Nephron (organoid): Measurements from ENCODE around the gene RNF167.
"Not testable (repeated sequence)": the region's sequence is repeated elsewhere in the genome, so short reads cannot be mapped to it uniquely, and the experiment has no call there.

Experiments
- H3K27ac Mint-ChIP-seq, 3 experiments: 2 replicates each; pipeline ENCODE4 v1.8.0; 2020; ENCODE audit warnings: mixed read lengths in 3 of 3, mild to moderate bottlenecking in 2 of 3, moderate library complexity in 1 of 3
- H3K27me3 Mint-ChIP-seq: 2 replicates; pipeline ENCODE4 v1.8.0; 2021; ENCODE audit warnings: low read depth, mild to moderate bottlenecking, moderate library complexity, mixed read lengths
- H3K36me3 Mint-ChIP-seq: 2 replicates; pipeline ENCODE4 v1.8.0; 2020; ENCODE audit warnings: low read depth, mixed read lengths
- H3K4me1 Mint-ChIP-seq: 2 replicates; pipeline ENCODE4 v1.8.0; 2020; ENCODE audit warnings: mixed read lengths
- H3K4me3 Mint-ChIP-seq, 3 experiments: 2 replicates each; pipeline ENCODE4 v1.8.0; 2020; ENCODE audit warnings: mild to moderate bottlenecking in 3 of 3, mixed read lengths in 3 of 3, moderate library complexity in 2 of 3
- H3K9me3 Mint-ChIP-seq: 2 replicates; pipeline ENCODE4 v1.8.0; 2020; ENCODE audit warnings: mixed read lengths
- TF ChIP-seq, protein P1 (sequence below), 3 experiments: fragments of 200-600 bp; sonication (generic); IDR thresholded peaks; one replicate each; pipeline ENCODE4 v1.5.0; 2021; ENCODE audit warnings: antibody characterized with exemption in 3 of 3; ENCODE audit not compliant: unreplicated experiment in 3 of 3

Gene RNF167

DNA sequence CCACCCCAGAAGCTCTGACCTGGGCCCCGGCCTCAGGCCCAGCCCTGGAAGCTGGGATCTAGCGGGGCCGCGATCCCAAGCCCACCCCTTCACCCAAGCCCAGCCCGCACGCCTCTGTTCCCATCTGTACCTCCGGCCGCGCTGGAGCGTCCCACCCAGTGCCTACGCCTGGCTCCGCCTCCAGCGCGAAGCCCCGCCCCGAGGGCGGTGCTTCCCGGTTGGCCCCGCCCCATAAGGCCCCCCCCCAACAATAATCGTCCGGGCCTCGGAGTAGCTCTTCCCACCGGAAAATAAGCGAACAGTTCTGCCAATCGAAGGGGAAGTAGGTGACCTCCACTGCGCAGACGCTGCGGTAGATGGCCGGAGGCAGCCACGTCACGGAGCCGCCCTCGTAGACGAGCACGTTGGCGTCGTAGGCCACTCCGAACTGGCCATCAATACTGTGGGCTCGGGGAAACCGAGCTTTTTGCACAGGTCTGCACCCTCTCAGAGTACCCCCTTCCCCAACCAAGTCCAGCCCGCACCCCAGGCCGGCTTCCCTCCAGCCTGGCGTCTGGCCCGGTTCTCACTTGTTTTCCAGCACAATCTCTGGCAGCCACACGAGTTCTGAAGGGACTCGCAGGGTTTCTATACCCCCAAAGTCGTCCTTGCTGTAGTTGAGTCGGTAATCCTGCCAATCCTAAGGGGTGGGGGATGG, 38.3 kb upstream of the RNF167 start:
- no peaks in the 10 kb centered on the region for H3K27me3 Mint-ChIP-seq
- H3K27ac Mint-ChIP-seq, result peak overlapping the region in 2 of 3 experiments; percentile 10 to 41
- H3K4me1 Mint-ChIP-seq, result peaks cover 15% of the 10 kb centered on the region
- H3K36me3 Mint-ChIP-seq, result peaks cover 6% of the 10 kb centered on the region
- H3K9me3 Mint-ChIP-seq, result no peaks in the 10 kb centered on the region
- TF ChIP-seq, protein P1, sequence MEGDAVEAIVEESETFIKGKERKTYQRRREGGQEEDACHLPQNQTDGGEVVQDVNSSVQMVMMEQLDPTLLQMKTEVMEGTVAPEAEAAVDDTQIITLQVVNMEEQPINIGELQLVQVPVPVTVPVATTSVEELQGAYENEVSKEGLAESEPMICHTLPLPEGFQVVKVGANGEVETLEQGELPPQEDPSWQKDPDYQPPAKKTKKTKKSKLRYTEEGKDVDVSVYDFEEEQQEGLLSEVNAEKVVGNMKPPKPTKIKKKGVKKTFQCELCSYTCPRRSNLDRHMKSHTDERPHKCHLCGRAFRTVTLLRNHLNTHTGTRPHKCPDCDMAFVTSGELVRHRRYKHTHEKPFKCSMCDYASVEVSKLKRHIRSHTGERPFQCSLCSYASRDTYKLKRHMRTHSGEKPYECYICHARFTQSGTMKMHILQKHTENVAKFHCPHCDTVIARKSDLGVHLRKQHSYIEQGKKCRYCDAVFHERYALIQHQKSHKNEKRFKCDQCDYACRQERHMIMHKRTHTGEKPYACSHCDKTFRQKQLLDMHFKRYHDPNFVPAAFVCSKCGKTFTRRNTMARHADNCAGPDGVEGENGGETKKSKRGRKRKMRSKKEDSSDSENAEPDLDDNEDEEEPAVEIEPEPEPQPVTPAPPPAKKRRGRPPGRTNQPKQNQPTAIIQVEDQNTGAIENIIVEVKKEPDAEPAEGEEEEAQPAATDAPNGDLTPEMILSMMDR (IDR thresholded peaks at IDR 0.05; ENCODE audit: unreplicated experiment in 3 of 3), result no peak
- no peak overlapping the region for H3K4me3 Mint-ChIP-seq

DNA sequence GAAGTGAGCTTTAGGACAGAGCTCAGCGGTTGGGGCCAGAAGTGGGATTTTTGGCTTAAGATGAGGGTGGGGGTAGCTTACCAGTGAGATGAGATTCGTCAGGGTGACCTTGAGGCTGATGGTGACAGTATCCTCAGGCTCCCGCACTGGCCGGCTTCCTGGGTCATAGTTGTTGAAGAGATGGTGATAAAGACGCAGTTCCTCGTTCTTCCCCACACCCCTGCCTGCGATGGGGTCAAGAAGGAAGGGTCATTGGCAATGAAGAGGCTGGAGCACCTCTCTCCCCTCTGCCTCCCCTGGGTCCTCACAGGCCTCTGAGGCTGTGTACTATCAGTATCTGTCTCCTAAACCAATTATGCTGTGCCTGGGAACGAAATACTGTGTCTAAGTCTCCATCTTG, 37.5 kb upstream of the RNF167 start:
- Mint-ChIP-seq H3K36me3 (peaks cover 6% of the 10 kb centered on the region), H3K4me1 (peaks cover 15% of the 10 kb centered on the region), H3K9me3 (no peaks in the 10 kb centered on the region), H3K27me3 (no peaks in the 10 kb centered on the region), H3K27ac (peak overlapping the region in 2 of 3 experiments; percentile 10 to 41), H3K4me3 (no peak overlapping the region)
- TF ChIP-seq, protein P1 (IDR thresholded peaks at IDR 0.05; ENCODE audit: unreplicated experiment in 3 of 3), result no peak

DNA sequence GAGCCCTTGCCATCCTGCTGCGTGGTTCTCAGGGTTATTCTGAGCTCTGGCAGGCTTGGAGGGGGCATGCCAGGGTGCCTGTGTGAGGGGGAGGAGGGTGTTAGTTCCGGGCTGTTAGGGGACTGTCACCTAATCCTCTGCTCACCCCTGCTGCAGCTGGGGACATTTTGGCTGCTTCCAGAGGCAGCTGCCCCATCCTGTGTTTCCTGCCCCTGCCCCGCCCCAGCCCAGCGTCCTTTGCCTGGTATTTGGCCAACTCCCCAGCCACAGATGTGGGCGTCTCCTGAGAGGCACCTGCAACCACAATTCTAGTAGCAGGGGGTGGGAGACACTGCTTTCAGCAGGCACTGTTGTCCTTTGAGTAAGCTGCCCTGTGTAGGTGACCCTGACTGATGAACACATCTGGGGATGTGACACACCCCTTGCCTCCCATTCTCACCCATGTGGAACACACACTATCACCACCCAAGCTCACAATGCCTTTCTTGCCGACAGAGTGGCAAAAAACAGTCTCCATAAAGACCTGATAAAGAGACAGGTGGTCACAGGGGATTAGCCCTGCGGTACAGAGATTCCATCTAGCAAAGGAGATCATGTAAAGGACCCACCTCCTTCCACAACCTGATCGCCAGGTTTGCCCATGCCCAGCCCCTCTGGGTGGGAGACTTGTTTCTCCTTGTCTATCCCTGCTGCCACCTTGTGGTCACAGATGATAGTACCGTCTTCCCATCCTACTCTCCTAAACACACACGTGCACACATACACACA, 36.8 kb upstream of the RNF167 start, which contains the start of gene CHRNE:
Gene CHRNE (minus strand): TSS at position 48 of the 768 bp plus-strand sequence. CDS start 35 bp downstream, at position 13.
- no peaks in the 10 kb centered on the region for H3K9me3 Mint-ChIP-seq
- H3K4me1 Mint-ChIP-seq, result peaks cover 15% of the 10 kb centered on the region
- H3K4me3 Mint-ChIP-seq, result peak within 1 kb of the TSS in 1 of 3 experiments; percentile 20
- peak within 1 kb of the TSS; percentile 10 to 41 (median 12) for H3K27ac Mint-ChIP-seq
- TF ChIP-seq, protein P1 (IDR thresholded peaks at IDR 0.05; ENCODE audit: unreplicated experiment in 3 of 3), result peak; percentile 74 to 80 (median 75)
- H3K36me3 Mint-ChIP-seq, result peaks cover 6% of the 10 kb centered on the region
- H3K27me3 Mint-ChIP-seq, result no peaks in the 10 kb centered on the region

DNA sequence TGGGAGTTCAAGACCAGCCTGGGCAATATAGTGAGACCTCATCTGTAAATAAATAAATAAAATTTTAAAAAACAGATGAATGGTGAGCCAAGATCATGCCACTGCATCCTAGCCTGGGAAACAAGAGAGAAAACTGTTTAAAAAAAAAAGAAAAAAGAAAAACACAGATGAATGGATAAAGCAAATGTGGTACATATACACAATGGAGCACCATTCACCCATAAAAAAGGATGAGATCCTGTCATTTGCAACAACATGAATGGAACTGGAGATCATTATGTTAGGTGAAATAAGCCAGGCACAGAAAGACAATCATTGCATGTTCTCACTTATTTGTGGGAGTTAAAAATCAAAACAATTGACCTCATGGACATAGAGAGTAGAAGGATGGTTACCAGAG, 33.4 kb upstream of the RNF167 start:
- peak overlapping the region in 2 of 3 experiments; percentile 29 to 40 for H3K27ac Mint-ChIP-seq
- not testable (repeated sequence) for H3K4me3 Mint-ChIP-seq

DNA sequence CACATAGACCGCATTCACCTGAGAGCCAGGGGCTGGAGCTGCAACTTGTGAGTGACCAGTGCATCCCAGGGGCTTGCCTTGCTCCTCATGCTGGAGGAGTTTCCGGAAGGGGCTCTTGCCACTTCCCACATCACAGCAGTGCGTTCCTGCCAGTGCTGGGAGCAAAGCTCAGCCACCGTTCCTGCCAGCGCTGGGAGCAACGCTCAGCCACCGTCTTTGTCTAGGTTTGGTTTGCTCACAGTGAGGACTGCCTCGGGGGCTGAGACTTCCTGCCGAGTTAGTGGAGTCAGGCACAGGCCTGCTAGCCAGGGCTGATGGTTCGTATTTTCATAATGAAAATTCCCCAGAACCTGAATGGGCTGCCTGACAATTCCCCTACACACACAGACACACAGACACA, 31.8 kb upstream of the RNF167 start:
- no peaks in the 10 kb centered on the region for H3K36me3 Mint-ChIP-seq
- no peak overlapping the region for H3K27ac Mint-ChIP-seq
- H3K27me3 Mint-ChIP-seq, result no peaks in the 10 kb centered on the region
- no peaks in the 10 kb centered on the region for H3K9me3 Mint-ChIP-seq
- peaks cover 3% of the 10 kb centered on the region for H3K4me1 Mint-ChIP-seq
- no peak overlapping the region for H3K4me3 Mint-ChIP-seq
- TF ChIP-seq, protein P1 (IDR thresholded peaks at IDR 0.05; ENCODE audit: unreplicated experiment in 3 of 3), result no peak

More for the DNA sequence above, 33.4 kb upstream of the RNF167 start:
- H3K4me1 Mint-ChIP-seq, result peaks cover 15% of the 10 kb centered on the region
- H3K9me3 Mint-ChIP-seq, H3K27me3 Mint-ChIP-seq, H3K36me3 Mint-ChIP-seq: not testable (repeated sequence)

DNA sequence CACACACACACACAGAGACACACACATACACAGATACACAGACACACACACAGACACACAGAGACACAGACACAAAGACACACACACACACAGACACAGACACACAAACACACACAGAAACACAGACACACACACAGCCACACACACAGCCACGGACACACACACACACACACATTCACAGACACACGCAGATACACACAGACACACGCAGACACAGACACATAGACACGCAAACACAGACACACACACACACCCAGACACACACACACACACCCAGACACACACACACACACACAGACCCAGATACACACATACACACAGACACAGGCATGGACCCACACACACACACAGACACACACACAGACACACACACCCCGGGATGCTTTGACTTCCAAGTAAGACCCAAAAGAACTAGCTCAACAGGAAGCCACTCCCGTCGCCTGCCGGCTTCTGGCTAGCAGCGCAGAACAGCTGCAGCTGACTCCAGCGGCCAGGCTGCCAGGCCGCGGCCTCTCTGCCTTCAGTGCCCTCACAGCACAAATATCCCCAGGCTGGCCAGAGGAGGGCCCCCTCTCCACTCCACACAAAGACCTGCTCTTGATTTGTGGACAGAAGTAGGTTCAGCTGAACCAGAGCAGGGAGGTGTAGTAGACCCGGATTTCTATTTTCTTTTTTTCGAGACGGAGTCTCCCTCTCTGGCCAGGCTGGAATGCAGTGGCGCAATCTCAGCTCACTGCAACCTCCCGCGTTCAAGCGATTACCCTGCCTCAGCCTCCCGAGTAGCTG, 31.2 kb upstream of the RNF167 start:
- H3K9me3 Mint-ChIP-seq, result no peaks in the 10 kb centered on the region
- no peaks in the 10 kb centered on the region for H3K36me3 Mint-ChIP-seq
- H3K27me3 Mint-ChIP-seq, result no peaks in the 10 kb centered on the region
- TF ChIP-seq, protein P1 (IDR thresholded peaks at IDR 0.05; ENCODE audit: unreplicated experiment in 3 of 3), result peak; percentile 74 to 80 (median 78)
- no peak overlapping the region for H3K27ac Mint-ChIP-seq
- H3K4me3 Mint-ChIP-seq, result no peak overlapping the region
- peaks cover 1% of the 10 kb centered on the region for H3K4me1 Mint-ChIP-seq
